HG03097 (cell line): ENCODE results near the gene SLC22A16.
"Not testable (repeated sequence)": the region's sequence is repeated elsewhere in the genome, so short reads cannot be mapped to it uniquely, and the experiment has no call there.

ENCODE experiments used
- ATAC-seq: cut with Tn5 transposase; IDR thresholded peaks from one replicate; pipeline ENCODE4 v1.9.1; 2021; ENCODE audit not compliant: unreplicated experiment, low FRiP score

Gene SLC22A16, protein sequence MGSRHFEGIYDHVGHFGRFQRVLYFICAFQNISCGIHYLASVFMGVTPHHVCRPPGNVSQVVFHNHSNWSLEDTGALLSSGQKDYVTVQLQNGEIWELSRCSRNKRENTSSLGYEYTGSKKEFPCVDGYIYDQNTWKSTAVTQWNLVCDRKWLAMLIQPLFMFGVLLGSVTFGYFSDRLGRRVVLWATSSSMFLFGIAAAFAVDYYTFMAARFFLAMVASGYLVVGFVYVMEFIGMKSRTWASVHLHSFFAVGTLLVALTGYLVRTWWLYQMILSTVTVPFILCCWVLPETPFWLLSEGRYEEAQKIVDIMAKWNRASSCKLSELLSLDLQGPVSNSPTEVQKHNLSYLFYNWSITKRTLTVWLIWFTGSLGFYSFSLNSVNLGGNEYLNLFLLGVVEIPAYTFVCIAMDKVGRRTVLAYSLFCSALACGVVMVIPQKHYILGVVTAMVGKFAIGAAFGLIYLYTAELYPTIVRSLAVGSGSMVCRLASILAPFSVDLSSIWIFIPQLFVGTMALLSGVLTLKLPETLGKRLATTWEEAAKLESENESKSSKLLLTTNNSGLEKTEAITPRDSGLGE

GRCh38 chr6:110476046-110476849 is at the start of gene SLC22A16:
SLC22A16 (minus strand) TSS chr6:110476613; CDS start chr6:110476574, 39 bp downstream.
- no peak for ATAC-seq

DNA sequence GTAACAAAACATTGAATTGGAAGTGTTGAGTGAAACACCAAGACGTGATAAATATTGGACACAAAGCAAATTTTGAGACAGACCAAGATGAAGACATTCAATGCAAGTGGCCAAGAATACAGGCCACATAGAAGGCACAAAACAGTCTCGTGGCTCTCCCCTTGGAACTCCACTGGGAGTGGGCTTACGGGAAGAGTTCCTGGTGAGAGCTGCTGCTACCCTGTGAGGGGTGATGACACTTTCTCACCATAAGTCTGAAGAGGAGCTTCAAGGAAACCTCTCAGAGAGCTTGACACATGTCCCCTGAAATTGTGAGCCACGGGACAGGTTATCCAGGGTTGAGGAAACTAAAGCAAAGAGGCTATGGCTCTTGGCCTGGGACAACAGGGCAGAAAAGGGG is 48.6 kb upstream of the SLC22A16 start:
- ATAC-seq: no peak

DNA sequence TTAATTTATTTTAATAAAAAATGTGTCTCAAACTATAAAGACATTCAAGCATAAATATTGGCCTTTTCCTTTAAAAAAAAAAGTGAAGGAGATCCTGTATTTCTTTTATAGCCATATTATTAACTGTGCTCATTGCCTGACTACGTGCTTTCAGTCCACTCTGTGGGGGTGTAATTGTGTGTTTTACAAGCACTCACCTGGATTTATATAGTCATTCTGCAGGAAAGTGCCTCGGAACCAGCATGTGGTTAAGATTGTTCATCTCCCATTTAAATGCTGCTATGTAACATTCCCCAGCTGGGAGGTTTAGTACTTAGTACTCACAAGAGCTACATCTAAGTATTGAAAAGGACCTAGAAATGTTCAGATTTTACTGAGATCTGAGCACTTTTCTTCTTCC is 47.9 kb upstream of the SLC22A16 start:
- no peak for ATAC-seq

DNA sequence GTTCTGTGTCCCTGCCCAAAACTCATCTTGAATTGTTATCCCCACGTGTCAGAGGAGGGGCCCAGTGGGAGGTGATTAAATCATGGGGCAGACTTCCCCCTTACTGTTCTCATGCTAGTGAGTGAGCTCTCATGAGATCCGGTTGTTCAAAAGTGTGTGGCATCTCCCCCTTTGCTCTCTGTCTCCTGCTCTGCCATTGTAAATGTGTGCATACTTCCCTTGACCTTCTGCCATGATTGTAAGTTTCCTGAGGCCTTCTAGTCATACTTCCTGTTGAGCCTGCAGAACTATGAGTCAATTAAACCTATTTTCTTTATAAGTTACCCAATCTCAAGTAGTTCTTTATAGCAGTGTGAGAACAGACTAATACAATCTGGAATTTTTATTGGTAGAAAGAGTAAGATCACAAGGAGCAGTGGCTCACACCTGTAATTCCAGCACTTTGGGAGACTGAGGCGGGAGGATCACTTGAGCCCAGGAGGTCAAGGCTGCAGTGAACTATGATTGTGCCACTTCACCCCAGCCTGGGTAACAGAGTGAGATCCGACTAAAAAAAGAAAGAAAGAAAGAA is 47.1 kb upstream of the SLC22A16 start:
- ATAC-seq: no peak

DNA sequence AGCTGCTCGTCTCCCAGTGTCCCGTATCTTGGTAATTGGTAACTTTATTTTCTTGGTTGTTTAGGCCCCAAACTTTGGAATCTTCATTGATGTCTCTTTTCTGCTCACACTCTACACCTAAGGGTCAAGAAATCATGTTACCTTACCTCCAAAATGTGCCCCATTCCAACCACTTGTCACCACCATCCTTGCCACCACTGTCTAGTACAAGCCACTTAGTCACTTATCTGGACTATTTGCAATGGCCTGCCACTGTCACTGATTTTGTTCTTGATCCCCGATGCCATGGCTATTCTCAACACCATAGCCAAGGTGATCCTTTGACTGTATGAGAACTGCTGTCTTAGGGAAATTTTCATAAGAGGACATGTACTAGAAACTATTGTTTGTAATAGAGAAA is 46.0 kb upstream of the SLC22A16 start:
- ATAC-seq: no peak

DNA sequence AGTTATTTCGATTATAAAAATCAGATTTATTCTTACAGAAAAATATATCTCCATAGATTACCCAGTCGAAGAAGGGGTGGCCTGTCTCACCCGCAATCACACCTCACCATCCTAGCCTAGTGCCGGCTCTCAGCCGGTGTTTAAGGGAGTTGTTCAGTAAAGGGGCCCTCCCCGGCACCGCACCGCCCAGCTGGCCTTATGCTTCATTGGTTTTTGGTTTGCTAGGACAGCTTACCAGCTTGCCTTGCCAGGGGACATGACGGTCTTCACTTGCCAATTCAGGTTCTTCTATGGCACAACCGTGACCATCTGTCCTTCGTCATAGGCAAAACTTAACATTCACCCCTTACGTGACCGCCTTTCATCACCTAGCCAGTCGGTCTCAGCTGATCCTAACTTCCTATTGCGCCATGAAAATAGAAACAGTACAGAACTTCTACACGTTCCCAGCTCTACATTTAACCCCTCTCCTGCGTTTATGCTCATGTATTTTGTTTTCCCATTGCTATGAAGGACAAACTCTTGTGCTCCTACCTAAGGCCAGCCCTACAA is 44.7 kb upstream of the SLC22A16 start:
- no peak for ATAC-seq

- ATAC-seq: no peak
Measured at GRCh38 chr6:110520209-110520965, 44.0 kb upstream of the SLC22A16 start.

DNA sequence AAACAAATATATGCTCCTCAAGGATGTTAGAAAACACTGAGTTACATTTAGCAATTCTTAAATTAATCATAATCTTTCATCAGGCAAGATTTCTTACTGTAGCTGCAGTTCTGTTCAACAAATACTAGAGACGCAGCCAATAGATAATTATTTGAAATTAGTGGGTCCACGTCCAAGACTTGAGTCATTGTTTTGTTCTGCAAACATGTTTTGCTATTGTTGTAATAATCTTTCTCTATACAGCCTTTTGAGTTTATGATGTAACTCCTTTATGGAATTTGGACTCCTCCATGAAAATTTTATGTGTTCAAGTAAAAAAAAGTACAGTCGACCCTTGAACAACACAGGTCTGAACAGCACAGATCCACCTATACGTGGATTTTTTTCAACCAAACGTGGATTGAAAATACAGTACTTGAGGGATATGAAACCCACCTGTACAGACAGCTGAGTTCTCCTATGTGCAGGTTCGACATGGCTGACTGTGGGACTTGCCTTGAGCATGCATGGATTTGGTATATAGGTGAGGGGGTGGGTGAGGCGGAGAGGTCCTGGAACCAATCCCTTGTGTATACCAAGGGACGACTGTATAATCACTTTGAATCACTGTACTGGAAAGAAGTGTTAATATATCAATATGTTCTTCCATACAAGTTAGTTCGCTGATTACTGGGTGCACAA is 41.3 kb upstream of the SLC22A16 start:
- ATAC-seq: no peak

GRCh38 chr6:110517034-110517433 is 40.6 kb upstream of the SLC22A16 start:
- ATAC-seq: no peak

DNA sequence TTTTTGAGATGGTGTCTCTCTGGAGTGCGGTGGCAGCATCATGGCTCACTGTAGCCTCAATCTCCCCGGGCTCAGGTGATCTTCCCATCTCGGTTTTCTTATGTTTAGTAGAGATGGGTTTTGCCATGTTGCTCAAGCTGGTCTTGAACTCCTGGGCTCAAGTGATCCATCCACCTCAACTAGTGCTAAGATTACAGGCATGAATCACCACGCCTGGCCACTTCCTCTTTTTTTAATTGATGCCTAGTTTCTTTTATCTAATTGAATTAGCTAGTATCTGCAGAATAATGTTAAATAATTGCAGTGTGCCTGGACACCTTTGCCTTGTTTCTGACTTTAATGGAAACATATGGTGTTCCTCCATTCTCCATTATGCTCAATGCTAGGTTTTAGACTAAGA is 38.4 kb upstream of the SLC22A16 start:
- no peak for ATAC-seq

GRCh38 chr6:110512991-110513390 is 36.6 kb upstream of the SLC22A16 start:
- ATAC-seq: no peak

DNA sequence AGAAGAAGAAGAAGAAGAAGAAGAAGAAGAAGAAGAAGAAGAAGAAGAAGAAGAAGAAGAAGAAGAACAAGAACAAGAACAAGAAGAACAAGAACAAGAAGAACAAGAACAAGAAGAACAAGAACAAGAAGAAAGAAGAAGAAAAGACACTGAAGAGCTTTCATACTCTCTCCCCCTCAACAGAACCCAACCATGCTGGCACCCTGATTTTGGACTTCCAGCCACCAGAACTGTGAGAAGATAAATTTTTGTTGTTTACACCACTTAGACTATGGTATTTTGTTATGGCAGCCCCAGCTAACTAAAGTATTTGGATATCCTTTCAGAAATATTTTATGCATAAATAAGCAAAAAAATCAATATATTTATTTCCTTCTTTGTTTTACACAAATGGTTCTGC is 36.1 kb upstream of the SLC22A16 start:
- ATAC-seq: not testable (repeated sequence)

DNA sequence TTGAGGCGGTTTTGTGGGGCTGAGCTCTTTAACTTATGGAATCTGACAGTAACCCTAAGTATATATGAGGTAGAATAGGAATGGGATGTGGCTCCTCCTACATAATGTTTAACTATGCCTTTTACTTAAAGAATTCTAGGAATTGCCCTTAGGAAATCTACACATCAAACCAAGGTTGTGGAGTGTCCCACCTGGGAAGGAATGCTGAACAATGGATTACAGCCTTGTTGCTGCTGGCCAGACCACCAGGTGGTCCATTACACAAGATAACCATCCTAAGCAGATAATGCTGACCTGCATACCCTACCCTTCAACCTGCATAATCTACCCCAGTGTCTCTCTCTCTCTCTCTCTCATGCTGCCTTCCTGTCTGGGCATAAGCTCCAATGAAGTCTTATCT is 35.0 kb upstream of the SLC22A16 start:
- ATAC-seq: no peak

DNA sequence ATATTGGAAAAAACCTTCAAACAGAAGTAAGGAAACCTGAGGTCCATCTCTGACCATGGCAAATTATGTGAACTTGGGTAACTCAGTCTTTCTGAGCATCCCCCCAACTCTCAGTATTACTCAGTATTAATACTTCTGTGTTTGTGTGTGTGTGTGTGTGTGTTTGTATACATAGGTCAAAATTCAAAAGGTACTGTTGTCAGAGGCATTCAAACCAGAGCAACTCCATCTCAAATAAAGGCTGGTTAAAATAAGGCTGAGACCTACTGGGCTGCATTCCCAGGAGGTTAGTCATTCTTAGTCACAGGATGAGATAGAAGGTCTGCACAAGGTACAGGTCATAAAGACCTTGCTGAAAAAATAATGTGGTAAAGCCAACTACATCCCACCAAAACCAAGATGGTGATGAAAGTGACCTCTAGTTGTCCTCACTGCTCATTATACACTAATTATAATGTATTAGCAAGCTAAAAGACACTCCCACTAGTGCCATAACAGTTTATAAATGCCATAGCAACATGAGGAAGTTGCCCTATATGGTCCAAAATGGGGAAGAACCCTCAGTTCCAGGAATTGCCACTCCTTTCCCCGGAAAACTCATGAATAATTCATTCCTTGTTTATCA is 33.3 kb upstream of the SLC22A16 start:
- ATAC-seq: no peak

DNA sequence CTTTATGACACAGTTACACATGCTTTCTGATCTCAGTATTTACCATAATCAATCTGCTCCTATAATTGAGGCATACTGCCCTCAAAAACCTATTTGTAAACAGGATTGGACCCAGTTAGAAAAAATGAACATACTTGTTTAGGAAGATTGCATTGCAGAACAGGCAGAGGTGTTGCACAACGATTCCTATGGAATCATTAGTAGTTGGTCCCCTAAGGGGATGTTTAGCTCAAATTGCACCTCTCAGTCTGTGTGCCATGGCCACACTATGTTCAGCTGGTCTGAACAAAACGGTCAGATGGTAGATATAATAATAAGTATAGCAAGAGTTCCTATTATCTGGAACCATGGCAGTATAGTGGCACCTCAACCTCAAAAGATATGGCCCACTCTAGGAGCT is 28.5 kb upstream of the SLC22A16 start:
- ATAC-seq: not testable (repeated sequence)

- ATAC-seq: no peak
Measured at GRCh38 chr6:110495949-110496348, 19.5 kb upstream of the SLC22A16 start.

- no peak for ATAC-seq
Measured at GRCh38 chr6:110493253-110493800, 16.9 kb upstream of the SLC22A16 start.

GRCh38 chr6:110492584-110492983 is 16.2 kb upstream of the SLC22A16 start:
- ATAC-seq: no peak
